Breast epithelium (tissue), 3 donors: Measurements from ENCODE around the gene TNNC2.

Experiments used
- POLR2A ChIP-seq: fragments of 450-650 bp; IDR thresholded peaks from one replicate; pipeline ENCODE4 v1.6.1; 2016; ENCODE audit warnings: antibody characterized with exemption, mild to moderate bottlenecking, moderate library complexity
- TF ChIP-seq, protein P1 (sequence below), 3 donors: fragments of 450-650 bp; IDR thresholded peaks; one replicate each; pipeline ENCODE4 v1.5.1; 2016 to 2017; ENCODE audit warnings: antibody characterized with exemption in 3 of 3, mild to moderate bottlenecking in 3 of 3, moderate library complexity in 3 of 3

DNA sequence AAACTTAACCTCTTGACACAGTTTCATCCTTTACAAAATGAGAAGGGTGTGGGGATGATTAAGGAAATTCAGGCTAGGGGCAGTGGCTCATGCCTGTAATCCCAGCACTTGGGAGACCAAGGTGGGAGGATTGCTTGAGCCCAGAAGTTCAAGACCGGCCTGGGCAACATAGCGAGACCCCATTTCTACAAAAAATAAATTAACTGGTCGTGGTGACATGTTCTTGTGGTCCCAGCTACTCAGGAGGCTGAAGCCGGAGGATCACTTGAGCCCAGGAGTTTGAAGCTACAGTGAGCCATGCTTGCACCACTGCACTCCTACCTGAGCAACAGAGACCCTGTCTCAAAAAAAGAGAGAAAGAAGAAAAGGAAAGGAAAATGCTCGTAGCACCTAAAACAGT is 39.3 kb upstream of the TNNC2 start:
- TF ChIP-seq, protein P1, sequence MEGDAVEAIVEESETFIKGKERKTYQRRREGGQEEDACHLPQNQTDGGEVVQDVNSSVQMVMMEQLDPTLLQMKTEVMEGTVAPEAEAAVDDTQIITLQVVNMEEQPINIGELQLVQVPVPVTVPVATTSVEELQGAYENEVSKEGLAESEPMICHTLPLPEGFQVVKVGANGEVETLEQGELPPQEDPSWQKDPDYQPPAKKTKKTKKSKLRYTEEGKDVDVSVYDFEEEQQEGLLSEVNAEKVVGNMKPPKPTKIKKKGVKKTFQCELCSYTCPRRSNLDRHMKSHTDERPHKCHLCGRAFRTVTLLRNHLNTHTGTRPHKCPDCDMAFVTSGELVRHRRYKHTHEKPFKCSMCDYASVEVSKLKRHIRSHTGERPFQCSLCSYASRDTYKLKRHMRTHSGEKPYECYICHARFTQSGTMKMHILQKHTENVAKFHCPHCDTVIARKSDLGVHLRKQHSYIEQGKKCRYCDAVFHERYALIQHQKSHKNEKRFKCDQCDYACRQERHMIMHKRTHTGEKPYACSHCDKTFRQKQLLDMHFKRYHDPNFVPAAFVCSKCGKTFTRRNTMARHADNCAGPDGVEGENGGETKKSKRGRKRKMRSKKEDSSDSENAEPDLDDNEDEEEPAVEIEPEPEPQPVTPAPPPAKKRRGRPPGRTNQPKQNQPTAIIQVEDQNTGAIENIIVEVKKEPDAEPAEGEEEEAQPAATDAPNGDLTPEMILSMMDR (IDR thresholded peaks at IDR 0.05), result no peak
- TF ChIP-seq POLR2A, result no peak
